Activated CD4-positive, alpha-beta memory T cell treated with anti-CD3 and anti-CD28 coated beads for 36 hours (primary cell): ENCODE data around the gene SURF2. TPM values are rescaled to one million over a fixed set of nuclear protein-coding genes. Genes with fewer than 3 reads are reported as not detected.
A peak's percentile ranks its signal among the peaks of the same experiment; 100 is the strongest.
"Not testable (repeated sequence)": the region's sequence is repeated elsewhere in the genome, so short reads cannot be mapped to it uniquely, and the experiment has no call there.

Source experiments
- CTCF ChIA-PET: fragments of 350-600 bp; sonication (Branson Sonifier 250); formaldehyde crosslinking; loops from one replicate; lab custom pipeline; 2021; ENCODE audit warnings: antibody characterized with exemption, inconsistent platforms; lab: Charles Lee
- POLR2A ChIA-PET: fragments of 350-600 bp; sonication (Branson Sonifier 250); formaldehyde crosslinking; loops from one replicate; lab custom pipeline; 2021; ENCODE audit warnings: antibody characterized with exemption; lab: Charles Lee
- DNase-seq: peaks from one replicate; pipeline ENCODE4 v3.0.0-alpha.2; 2020
- H3K27ac Mint-ChIP-seq: one replicate; pipeline ENCODE4 v1.8.0; 2021; ENCODE audit warnings: mixed read lengths
- H3K27me3 Mint-ChIP-seq: one replicate; pipeline ENCODE4 v1.8.0; 2021; ENCODE audit warnings: mixed read lengths
- H3K36me3 Mint-ChIP-seq: one replicate; pipeline ENCODE4 v1.8.0; 2021; ENCODE audit warnings: mixed read lengths
- H3K4me1 Mint-ChIP-seq: one replicate; pipeline ENCODE4 v1.8.0; 2021; ENCODE audit warnings: low read depth, mixed read lengths
- H3K4me3 Mint-ChIP-seq: one replicate; pipeline ENCODE4 v1.8.0; 2021; ENCODE audit warnings: mild to moderate bottlenecking, mixed read lengths
- H3K9me3 Mint-ChIP-seq: one replicate; pipeline ENCODE4 v1.8.0; 2021; ENCODE audit warnings: mixed read lengths
- intact Hi-C: fragments of 100-400 bp; cut with micrococcal nuclease; formaldehyde crosslinking; loops from one replicate; pipeline ENCODE4 v1.15.1; 2023
- total RNA-seq, 2 experiments: library from RNA; stranded (reverse); gene quantifications; one replicate each; pipeline ENCODE4 v1.2.3, GENCODE V29; 2021

The SURF2 gene
- total RNA-seq, 2 experiments from 2014 or later: 12.5 to 15.5 TPM

GRCh38 chr9:133369422-133369821, 13.1 kb downstream of the SURF2 start:
- Mint-ChIP-seq H3K4me1 (peaks cover 71% of the 10 kb centered on the region), H3K9me3 (no peaks in the 10 kb centered on the region), H3K4me3 (peak overlapping the region; percentile 77), H3K27me3 (no peaks in the 10 kb centered on the region), H3K27ac (peak overlapping the region; percentile 96), H3K36me3 (peaks cover 84% of the 10 kb centered on the region)
- POLR2A ChIA-PET: interaction anchor here (4.9 to 14.2 kb wide), 2 partner anchors 15 to 48 kb away, joined by 15 to 381 read pairs; partner anchors contain the start of genes MED22, REXO4, RPL7A and SURF1
- intact Hi-C loops: no loop called here
- DNase-seq: no peak
- CTCF ChIA-PET: interaction anchor here (4.1 to 6.5 kb wide), 2 partner anchors 12 to 20 kb away, joined by 69 to 76 read pairs; partner anchors contain the start of genes MED22, RPL7A, SURF1 and SURF2

GRCh38 chr9:133369933-133370332, 13.6 kb downstream of the SURF2 start:
- ChIA-PET CTCF (interaction anchor here (0.8 to 6.5 kb wide), 3 partner anchors 12 to 37 kb away, joined by 3 to 76 read pairs (median 69); partner anchors contain the start of genes MED22, RPL7A, SURF1 and SURF2), POLR2A (interaction anchor here (1.5 to 14.2 kb wide), 3 partner anchors 16 to 255 kb away, joined by 3 to 381 read pairs (median 15); partner anchors contain the start of genes MED22, REXO4, RPL7A and SURF1)
- Mint-ChIP-seq H3K27me3 (no peaks in the 10 kb centered on the region), H3K9me3 (no peaks in the 10 kb centered on the region), H3K4me3 (peak overlapping the region; percentile 77), H3K4me1 (peaks cover 74% of the 10 kb centered on the region), H3K36me3 (peaks cover 87% of the 10 kb centered on the region), H3K27ac (peak overlapping the region; percentile 96)
- intact Hi-C loops: loop anchor here (2.0 to 10.0 kb wide), 3 partner anchors 49 to 1025 kb away; partner anchors contain the start of gene REXO4
- DNase-seq: peak; percentile 83

GRCh38 chr9:133370685-133371084, 14.3 kb downstream of the SURF2 start:
- Mint-ChIP-seq H3K36me3 (peaks cover 82% of the 10 kb centered on the region), H3K27ac (peak overlapping the region; percentile 96), H3K27me3 (no peaks in the 10 kb centered on the region), H3K4me3 (peak overlapping the region; percentile 77), H3K9me3 (no peaks in the 10 kb centered on the region), H3K4me1 (peaks cover 74% of the 10 kb centered on the region)
- DNase-seq: peak; percentile 76
- ChIA-PET POLR2A (interaction anchor here (0.8 to 14.2 kb wide), 7 partner anchors 16 to 340 kb away, joined by 3 to 381 read pairs (median 3); partner anchors contain the start of genes GTF3C5, MED22, REXO4 and RPL7A), CTCF (interaction anchor here (0.8 to 6.5 kb wide), 9 partner anchors 8 to 51 kb away, joined by 3 to 76 read pairs (median 5); partner anchors contain the start of genes MED22, RPL7A, SURF1 and SURF2)
- intact Hi-C loops: loop anchor here (1.0 to 10.0 kb wide), 8 partner anchors 14 to 1024 kb away; partner anchors contain the start of genes CACFD1, MED22, REXO4 and RPL7A

- peak overlapping the region; percentile 96 for H3K27ac Mint-ChIP-seq
- ChIA-PET POLR2A (interaction anchor here (0.8 to 14.2 kb wide), 7 partner anchors 17 to 341 kb away, joined by 3 to 381 read pairs (median 3); partner anchors contain the start of genes GTF3C5, MED22, REXO4 and RPL7A), CTCF (interaction anchor here (0.8 to 6.5 kb wide), 9 partner anchors 9 to 50 kb away, joined by 4 to 76 read pairs (median 5); partner anchors contain the start of genes MED22, RPL7A, SURF1 and SURF2)
- H3K36me3 Mint-ChIP-seq: peaks cover 77% of the 10 kb centered on the region
- H3K4me1 Mint-ChIP-seq: peaks cover 68% of the 10 kb centered on the region
- intact Hi-C loops: loop anchor here (1.0 to 10.0 kb wide), 8 partner anchors 15 to 1024 kb away; partner anchors contain the start of genes CACFD1, MED22, REXO4 and RPL7A
- peak overlapping the region; percentile 77 for H3K4me3 Mint-ChIP-seq
- no peaks in the 10 kb centered on the region for H3K27me3 Mint-ChIP-seq
- peak; percentile 94 for DNase-seq
- no peaks in the 10 kb centered on the region for H3K9me3 Mint-ChIP-seq
Observed at GRCh38 chr9:133371261-133371711, 14.9 kb downstream of the SURF2 start.

GRCh38 chr9:133372144-133372543, 15.8 kb downstream of the SURF2 start:
- peak; percentile 31 for DNase-seq
- H3K27ac Mint-ChIP-seq: peak overlapping the region; percentile 96
- H3K4me3 Mint-ChIP-seq: peak overlapping the region; percentile 77
- peaks cover 65% of the 10 kb centered on the region for H3K4me1 Mint-ChIP-seq
- peaks cover 69% of the 10 kb centered on the region for H3K36me3 Mint-ChIP-seq
- ChIA-PET CTCF (interaction anchor here (1.0 to 6.5 kb wide), 9 partner anchors 15 to 114 kb away, joined by 3 to 76 read pairs (median 4); partner anchors contain the start of genes MED22, RPL7A, SURF1 and SURF2), POLR2A (interaction anchor here (0.7 to 14.2 kb wide), 6 partner anchors 7 to 1022 kb away, joined by 3 to 381 read pairs (median 8); partner anchors contain the start of genes MED22, REXO4, RPL7A and SURF1)
- no peaks in the 10 kb centered on the region for H3K9me3 Mint-ChIP-seq
- intact Hi-C loops: loop anchor here (5.0 to 10.0 kb wide), 2 partner anchors 225 to 1023 kb away; no protein-coding TSS in a partner anchor
- H3K27me3 Mint-ChIP-seq: no peaks in the 10 kb centered on the region

- POLR2A ChIA-PET: interaction anchor here (0.6 to 14.2 kb wide), 7 partner anchors 10 to 343 kb away, joined by 3 to 381 read pairs (median 5); partner anchors contain the start of genes MED22, REXO4, RPL7A and SURF1
- no peaks in the 10 kb centered on the region for H3K27me3 Mint-ChIP-seq
- H3K4me3 Mint-ChIP-seq: peak overlapping the region; percentile 97
- peaks cover 48% of the 10 kb centered on the region for H3K4me1 Mint-ChIP-seq
- peak; percentile 47 for DNase-seq
- CTCF ChIA-PET: interaction anchor here (0.7 to 6.5 kb wide), 3 partner anchors 25 to 33 kb away, joined by 3 to 76 read pairs (median 3); partner anchors contain the start of genes MED22 and RPL7A
- H3K36me3 Mint-ChIP-seq: peaks cover 48% of the 10 kb centered on the region
- no peaks in the 10 kb centered on the region for H3K9me3 Mint-ChIP-seq
- intact Hi-C loops: loop anchor here (5.0 to 10.0 kb wide), 2 partner anchors 227 to 1020 kb away; no protein-coding TSS in a partner anchor
- H3K27ac Mint-ChIP-seq: peak overlapping the region; percentile 96
Observed at GRCh38 chr9:133374612-133375115, 18.3 kb downstream of the SURF2 start.

DNA sequence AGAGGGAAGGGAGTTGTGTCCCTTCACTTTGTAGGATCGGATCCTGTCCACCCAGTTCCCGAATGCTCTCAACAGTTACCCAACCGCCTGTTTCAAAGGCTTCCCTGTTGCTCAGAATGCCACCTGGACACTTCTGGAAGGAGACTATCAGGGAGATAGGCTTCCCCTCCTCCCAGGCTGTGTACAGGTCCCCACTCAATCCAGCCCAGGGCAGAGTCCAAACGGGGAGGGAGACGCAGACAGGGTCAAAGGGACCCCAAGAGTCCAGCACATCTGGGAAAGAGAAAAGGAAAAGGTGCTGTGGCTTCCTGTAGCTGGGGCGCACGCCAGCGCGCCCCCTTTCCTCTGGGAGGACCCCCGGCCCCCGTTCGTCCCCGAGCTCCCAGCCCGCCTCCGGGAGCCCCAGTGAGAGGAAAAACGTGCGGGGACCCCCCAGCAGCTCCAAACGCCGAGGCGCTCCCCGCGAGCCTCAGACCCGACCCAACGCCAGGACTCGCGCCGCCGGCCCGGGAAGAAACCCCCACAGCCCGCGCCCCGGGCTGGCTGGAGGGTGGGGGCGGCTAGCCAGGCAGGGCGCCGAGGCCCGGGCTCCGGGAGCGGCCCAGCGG, 18.9 kb downstream of the SURF2 start:
- ChIA-PET CTCF (interaction anchor here (0.6 to 6.5 kb wide), 4 partner anchors 19 to 34 kb away, joined by 3 to 76 read pairs (median 3); partner anchors contain the start of genes MED22 and RPL7A), POLR2A (interaction anchor here (0.9 to 14.2 kb wide), 5 partner anchors 11 to 104 kb away, joined by 3 to 381 read pairs (median 3); partner anchors contain the start of genes MED22, RPL7A, SURF1 and SURF2)
- no peaks in the 10 kb centered on the region for H3K9me3 Mint-ChIP-seq
- peaks cover 42% of the 10 kb centered on the region for H3K36me3 Mint-ChIP-seq
- peak overlapping the region; percentile 97 for H3K4me3 Mint-ChIP-seq
- peaks cover 43% of the 10 kb centered on the region for H3K4me1 Mint-ChIP-seq
- intact Hi-C loops: loop anchor here (10.0 kb wide), 1 partner anchor 1020 kb away; no protein-coding TSS in a partner anchor
- no peaks in the 10 kb centered on the region for H3K27me3 Mint-ChIP-seq
- DNase-seq: peak; percentile 42
- peak overlapping the region; percentile 96 for H3K27ac Mint-ChIP-seq

GRCh38 chr9:133375724-133376654, 19.6 kb downstream of the SURF2 start, which contains the start of the genes STKLD1 and SURF4:
Gene STKLD1, plus strand, starts transcription at chr9:133376366. Its CDS starts 108 bp downstream, at chr9:133376474.
Gene SURF4, minus strand, starts transcription at chr9:133376060. Its CDS starts 91 bp downstream, at chr9:133375969.
- H3K4me1 Mint-ChIP-seq: peaks cover 35% of the 10 kb centered on the region
- peaks cover 34% of the 10 kb centered on the region for H3K36me3 Mint-ChIP-seq
- H3K27ac Mint-ChIP-seq: peak within 1 kb of the TSS; percentile 96
- CTCF ChIA-PET: interaction anchor here (0.6 to 6.5 kb wide), 6 partner anchors 14 to 34 kb away, joined by 3 to 76 read pairs (median 3); partner anchors contain the start of genes MED22 and RPL7A
- H3K9me3 Mint-ChIP-seq: no peaks in the 10 kb centered on the region
- intact Hi-C loops: loop anchor here (1.0 to 10.0 kb wide), 3 partner anchors 28 to 1019 kb away; partner anchors contain the start of genes MED22, RPL7A and SURF6
- POLR2A ChIA-PET: interaction anchor here (0.8 to 14.2 kb wide), 8 partner anchors 11 to 102 kb away, joined by 3 to 381 read pairs (median 4); partner anchors contain the start of genes MED22, RPL7A, SLC2A6 and SURF1
- H3K4me3 Mint-ChIP-seq: peak within 1 kb of the TSS; percentile 97
- DNase-seq: peak; percentile 97
- H3K27me3 Mint-ChIP-seq: no peaks in the 10 kb centered on the region

GRCh38 chr9:133377280-133377679, 20.9 kb downstream of the SURF2 start:
- POLR2A ChIA-PET: interaction anchor here (0.8 to 1.4 kb wide), 4 partner anchors 24 to 101 kb away, joined by 3 to 13 read pairs (median 4); partner anchors contain the start of genes MED22, RPL7A and SLC2A6
- not testable (repeated sequence) for H3K27ac Mint-ChIP-seq, DNase-seq, H3K27me3 Mint-ChIP-seq, H3K9me3 Mint-ChIP-seq
- intact Hi-C loops: loop anchor here (10.0 kb wide), 1 partner anchor 1018 kb away; no protein-coding TSS in a partner anchor
- CTCF ChIA-PET: interaction anchor here (0.6 to 1.3 kb wide), 7 partner anchors 13 to 233 kb away, joined by 3 to 6 read pairs (median 3); partner anchors contain the start of gene REXO4
- H3K4me3 Mint-ChIP-seq: peak overlapping the region; percentile 43
- H3K4me1 Mint-ChIP-seq: peaks cover 22% of the 10 kb centered on the region
- H3K36me3 Mint-ChIP-seq: peaks cover 22% of the 10 kb centered on the region
